ENCODE data around the gene PRPF40A.

The PRPF40A gene

GRCh38 chr2:152718076-152718908 lies 1.0 kb upstream of the PRPF40A start, which contains the start of gene ARL6IP6 (continued):
- TF ChIP-seq ZNF621 (tag by site-specific recombination; IDR thresholded peaks at IDR 0.05): no peak
- TF ChIP-seq KLF8 (tag by site-specific recombination; IDR thresholded peaks at IDR 0.05): peak; percentile 80
- peak; percentile 97 for TF ChIP-seq ZBTB17 (tag by site-specific recombination; IDR thresholded peaks at IDR 0.05)
- no peak for TF ChIP-seq ZNF223 (tag by site-specific recombination; IDR thresholded peaks at IDR 0.05)
- peak; percentile 50 for TF ChIP-seq PRDM4 (tag by site-specific recombination; IDR thresholded peaks at IDR 0.05)
- TF ChIP-seq ZBTB48 (tag by site-specific recombination; IDR thresholded peaks at IDR 0.05): peak; percentile 83
- no peak for TF ChIP-seq ZNF645 (tag by site-specific recombination; IDR thresholded peaks at IDR 0.05)
- peak; percentile 89; the same call in 1 of the 2 replicates for TF ChIP-seq ZNF777 (tag by site-specific recombination; IDR thresholded peaks at IDR 0.05; ENCODE audit: borderline replicate concordance)
- no peak; the same call in 1 of the 2 replicates for TF ChIP-seq KLF7 (tag by site-specific recombination; IDR thresholded peaks at IDR 0.05; ENCODE audit: borderline replicate concordance)
- no peak for TF ChIP-seq HOXD13 (CRISPR knock-in tag; IDR thresholded peaks at IDR 0.05; ENCODE audit: borderline replicate concordance)
- no peak; the same call in 1 of the 2 replicates for TF ChIP-seq PRDM1 (tag by site-specific recombination; IDR thresholded peaks at IDR 0.05)
- TF ChIP-seq ZBTB44 (tag by site-specific recombination; IDR thresholded peaks at IDR 0.05): 0 out of 2 replicates have a peak, but pooled peaks have one; percentile 23
- TF ChIP-seq IKZF3 (tag by site-specific recombination; IDR thresholded peaks at IDR 0.05): no peak
- TF ChIP-seq ZNF146 (tag by site-specific recombination; IDR thresholded peaks at IDR 0.05): peak; percentile 22; the same call in 1 of the 2 replicates
- peak; percentile 57; the same call in 1 of the 2 replicates for TF ChIP-seq ZBTB20 (tag by site-specific recombination; IDR thresholded peaks at IDR 0.05)
- peak; percentile 98 for TF ChIP-seq ZBTB26 (tag by site-specific recombination; optimal IDR thresholded peaks at IDR 0.05)
- TF ChIP-seq ZNF626 (tag by site-specific recombination; IDR thresholded peaks at IDR 0.05): no peak
- no peak for TF ChIP-seq MEIS1 (CRISPR knock-in tag; IDR thresholded peaks at IDR 0.05; ENCODE audit: borderline replicate concordance)
- TF ChIP-seq ZNF132 (tag by site-specific recombination; IDR thresholded peaks at IDR 0.05; ENCODE audit: borderline replicate concordance): no peak
- peak; percentile 92 for TF ChIP-seq ZNF600 (tag by site-specific recombination; IDR thresholded peaks at IDR 0.05)
- TF ChIP-seq ZNF518A (tag by site-specific recombination; conservative IDR thresholded peaks at IDR 0.05; ENCODE audit: low read depth): 0 out of 2 replicates have a peak, but pooled peaks have one; percentile 17
- TF ChIP-seq ZNF549 (tag by site-specific recombination; IDR thresholded peaks at IDR 0.05): no peak
- TF ChIP-seq ZNF335 (tag by site-specific recombination; conservative IDR thresholded peaks at IDR 0.05): peak; percentile 2; the same call in 1 of the 2 replicates
- no peak for TF ChIP-seq ZNF544 (tag by site-specific recombination; IDR thresholded peaks at IDR 0.05)
- TF ChIP-seq ZNF677 (tag by site-specific recombination; IDR thresholded peaks at IDR 0.05): no peak
- TF ChIP-seq ZNF394 (tag by site-specific recombination; IDR thresholded peaks at IDR 0.05; ENCODE audit: borderline replicate concordance): peak; percentile 66
